ENCODE results near the gene SLITRK3. TPM values are rescaled to one million over a fixed set of nuclear protein-coding genes. Genes with fewer than 3 reads are reported as not detected.

Gene SLITRK3
- total RNA-seq, 1 donor from 2014 or later, result 0.27 TPM

DNA sequence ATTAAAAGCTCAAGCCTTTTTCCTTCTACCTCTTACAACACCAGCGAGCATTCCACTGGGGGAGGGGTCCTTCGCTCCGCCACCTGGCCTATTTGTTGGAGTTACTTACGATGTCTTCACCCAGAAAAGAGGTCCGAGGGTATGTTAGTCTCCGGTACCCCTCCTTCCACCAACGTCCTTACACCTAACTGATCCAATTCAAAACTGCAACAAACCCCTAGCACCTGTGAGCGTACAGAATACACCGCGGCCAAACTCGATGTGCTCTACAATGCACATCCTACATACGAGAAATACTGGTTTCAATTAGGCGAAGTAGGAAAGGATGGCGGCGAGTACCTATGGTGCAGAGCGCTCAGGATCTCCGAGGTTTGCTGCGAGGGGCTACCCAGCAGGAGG lies 944 bp downstream of the SLITRK3 start:
- TF ChIP-seq, protein P1, sequence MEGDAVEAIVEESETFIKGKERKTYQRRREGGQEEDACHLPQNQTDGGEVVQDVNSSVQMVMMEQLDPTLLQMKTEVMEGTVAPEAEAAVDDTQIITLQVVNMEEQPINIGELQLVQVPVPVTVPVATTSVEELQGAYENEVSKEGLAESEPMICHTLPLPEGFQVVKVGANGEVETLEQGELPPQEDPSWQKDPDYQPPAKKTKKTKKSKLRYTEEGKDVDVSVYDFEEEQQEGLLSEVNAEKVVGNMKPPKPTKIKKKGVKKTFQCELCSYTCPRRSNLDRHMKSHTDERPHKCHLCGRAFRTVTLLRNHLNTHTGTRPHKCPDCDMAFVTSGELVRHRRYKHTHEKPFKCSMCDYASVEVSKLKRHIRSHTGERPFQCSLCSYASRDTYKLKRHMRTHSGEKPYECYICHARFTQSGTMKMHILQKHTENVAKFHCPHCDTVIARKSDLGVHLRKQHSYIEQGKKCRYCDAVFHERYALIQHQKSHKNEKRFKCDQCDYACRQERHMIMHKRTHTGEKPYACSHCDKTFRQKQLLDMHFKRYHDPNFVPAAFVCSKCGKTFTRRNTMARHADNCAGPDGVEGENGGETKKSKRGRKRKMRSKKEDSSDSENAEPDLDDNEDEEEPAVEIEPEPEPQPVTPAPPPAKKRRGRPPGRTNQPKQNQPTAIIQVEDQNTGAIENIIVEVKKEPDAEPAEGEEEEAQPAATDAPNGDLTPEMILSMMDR (IDR thresholded peaks at IDR 0.05), result no peak
- Mint-ChIP-seq H3K27me3 (ENCODE audit: unreplicated experiment) (peaks cover 72% of the 10 kb centered on the region), H3K9me3 (ENCODE audit: unreplicated experiment) (no peaks in the 10 kb centered on the region), H3K36me3 (ENCODE audit: unreplicated experiment) (no peaks in the 10 kb centered on the region), H3K27ac (ENCODE audit: unreplicated experiment) (no peak overlapping the region), H3K4me1 (ENCODE audit: unreplicated experiment) (peaks cover 41% of the 10 kb centered on the region), H3K4me3 (ENCODE audit: unreplicated experiment) (peak overlapping the region; percentile 80)
- no peak for DNase-seq (ENCODE audit: extremely low spot score, unreplicated experiment)

DNA sequence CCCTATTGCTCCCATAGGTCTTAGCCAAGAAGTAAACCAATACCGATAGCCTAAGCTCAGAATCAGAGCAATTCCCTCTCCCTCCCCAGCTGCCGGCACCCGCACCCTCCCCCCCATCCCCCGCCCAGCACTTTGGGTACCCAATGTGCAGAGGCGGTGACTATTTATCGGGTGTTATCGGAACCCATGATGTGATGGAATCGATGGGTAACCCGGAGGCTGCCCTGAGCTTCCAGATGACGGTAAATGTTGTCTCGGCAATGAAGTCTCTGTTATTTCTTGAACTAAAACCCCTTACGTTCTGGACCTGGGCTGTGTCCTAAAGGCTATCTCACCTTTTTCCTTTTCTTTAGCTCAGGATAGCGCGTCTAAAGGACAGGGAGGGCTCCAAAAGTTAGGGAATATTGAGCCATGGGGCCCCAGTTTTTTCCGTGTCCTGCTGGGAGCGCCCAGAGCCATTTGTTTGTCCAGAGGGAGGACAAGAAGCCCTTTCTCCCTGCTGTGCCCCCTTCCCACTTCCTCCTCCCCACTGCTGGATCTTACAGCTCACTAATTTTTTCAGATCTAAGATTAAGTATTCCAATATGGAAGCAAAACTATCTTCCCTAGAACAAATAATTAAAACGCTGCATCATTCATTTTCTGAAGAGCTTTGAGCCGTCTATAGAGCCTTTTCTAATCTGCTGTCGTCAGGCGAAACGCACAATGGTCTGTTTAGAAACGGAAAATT lies 1.5 kb downstream of the SLITRK3 start:
- H3K9me3 Mint-ChIP-seq (ENCODE audit: unreplicated experiment), result no peaks in the 10 kb centered on the region
- peaks cover 41% of the 10 kb centered on the region for H3K4me1 Mint-ChIP-seq (ENCODE audit: unreplicated experiment)
- no peaks in the 10 kb centered on the region for H3K36me3 Mint-ChIP-seq (ENCODE audit: unreplicated experiment)
- DNase-seq (ENCODE audit: extremely low spot score, unreplicated experiment), result no peak
- peaks cover 72% of the 10 kb centered on the region for H3K27me3 Mint-ChIP-seq (ENCODE audit: unreplicated experiment)
- H3K27ac Mint-ChIP-seq (ENCODE audit: unreplicated experiment), result no peak overlapping the region
- peak overlapping the region; percentile 80 for H3K4me3 Mint-ChIP-seq (ENCODE audit: unreplicated experiment)
- TF ChIP-seq, protein P1 (IDR thresholded peaks at IDR 0.05), result no peak

DNA sequence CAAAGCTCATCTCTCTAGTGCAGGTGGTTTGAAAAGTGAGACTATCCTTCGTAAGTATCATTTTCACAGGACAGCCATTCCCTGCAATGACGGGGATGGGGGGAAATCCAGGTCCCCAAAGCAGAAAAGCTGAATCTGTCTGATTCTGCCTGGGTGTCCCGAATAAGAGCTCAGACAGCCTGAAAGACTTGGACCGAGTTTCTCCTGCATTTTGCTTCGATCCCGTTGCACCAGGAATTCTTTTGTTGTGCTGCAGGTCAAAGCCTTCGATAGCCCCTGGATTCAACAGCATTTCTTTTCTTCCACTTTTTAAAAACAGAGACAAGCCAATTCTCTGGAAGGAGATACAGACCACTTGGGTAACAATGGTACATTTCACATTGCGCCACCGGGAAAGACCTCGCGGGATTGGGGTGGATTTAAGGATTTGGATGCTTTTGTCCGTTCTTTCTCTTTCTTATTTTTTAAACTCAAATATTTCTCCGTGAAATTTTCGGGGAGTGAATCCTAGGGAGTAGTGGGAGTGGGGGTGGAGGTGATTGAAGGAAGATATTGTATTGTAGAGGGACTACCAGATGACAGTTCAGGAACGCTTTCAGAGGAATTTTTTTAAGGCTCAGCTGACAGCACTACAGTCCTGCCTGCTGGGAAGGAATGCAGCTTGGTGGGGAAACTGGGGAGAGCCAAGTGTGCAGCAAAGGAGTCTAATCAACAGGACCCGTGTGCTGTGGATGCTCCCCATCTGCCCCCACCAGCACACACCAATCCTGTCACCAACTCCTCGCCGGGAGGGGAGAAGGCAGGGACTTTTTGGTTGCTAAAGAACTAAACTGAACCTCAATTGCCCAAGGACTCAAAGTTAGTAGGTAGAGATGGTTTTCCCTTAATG lies 2.6 kb downstream of the SLITRK3 start:
- Mint-ChIP-seq H3K4me1 (ENCODE audit: unreplicated experiment) (peaks cover 41% of the 10 kb centered on the region), H3K27me3 (ENCODE audit: unreplicated experiment) (peaks cover 75% of the 10 kb centered on the region), H3K27ac (ENCODE audit: unreplicated experiment) (no peak overlapping the region), H3K36me3 (ENCODE audit: unreplicated experiment) (no peaks in the 10 kb centered on the region), H3K9me3 (ENCODE audit: unreplicated experiment) (no peaks in the 10 kb centered on the region), H3K4me3 (ENCODE audit: unreplicated experiment) (peak overlapping the region; percentile 77)
- DNase-seq (ENCODE audit: extremely low spot score, unreplicated experiment), result no peak
- TF ChIP-seq, protein P1 (IDR thresholded peaks at IDR 0.05), result no peak

DNA sequence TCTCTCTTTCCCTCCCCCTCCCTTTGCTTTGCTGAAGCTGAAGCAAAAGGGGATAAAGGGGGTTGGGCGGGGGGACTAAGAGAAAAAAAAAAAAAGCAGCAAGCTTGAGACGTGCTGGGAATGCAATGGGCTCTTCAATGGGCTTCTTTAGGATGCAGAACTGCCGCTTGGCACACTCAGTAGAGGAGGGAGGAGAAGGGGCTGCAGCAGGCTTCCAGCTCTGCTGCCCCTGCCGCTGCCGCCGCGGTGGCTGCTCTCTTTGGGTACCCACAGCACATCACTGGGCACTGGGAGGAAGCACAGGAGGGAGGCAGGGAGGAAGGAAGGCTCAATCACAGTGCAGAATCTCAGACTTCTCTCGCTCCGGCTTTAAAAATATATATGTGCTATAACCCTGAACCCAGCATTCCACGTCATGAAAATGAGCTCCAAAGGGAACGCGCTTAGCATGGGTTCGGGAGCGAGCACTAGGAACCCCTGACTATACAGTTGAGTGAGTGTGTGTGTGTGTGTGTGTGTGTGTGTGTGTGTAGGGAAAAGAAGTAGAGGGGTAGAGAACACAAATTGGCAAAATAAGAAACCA lies 3.5 kb downstream of the SLITRK3 start:
- Mint-ChIP-seq H3K27me3 (ENCODE audit: unreplicated experiment) (peaks cover 69% of the 10 kb centered on the region), H3K4me1 (ENCODE audit: unreplicated experiment) (peaks cover 41% of the 10 kb centered on the region), H3K4me3 (ENCODE audit: unreplicated experiment) (peak overlapping the region; percentile 77), H3K9me3 (ENCODE audit: unreplicated experiment) (no peaks in the 10 kb centered on the region), H3K36me3 (ENCODE audit: unreplicated experiment) (no peaks in the 10 kb centered on the region), H3K27ac (ENCODE audit: unreplicated experiment) (no peak overlapping the region)
- DNase-seq (ENCODE audit: extremely low spot score, unreplicated experiment), result no peak
- TF ChIP-seq, protein P1 (IDR thresholded peaks at IDR 0.05), result no peak

DNA sequence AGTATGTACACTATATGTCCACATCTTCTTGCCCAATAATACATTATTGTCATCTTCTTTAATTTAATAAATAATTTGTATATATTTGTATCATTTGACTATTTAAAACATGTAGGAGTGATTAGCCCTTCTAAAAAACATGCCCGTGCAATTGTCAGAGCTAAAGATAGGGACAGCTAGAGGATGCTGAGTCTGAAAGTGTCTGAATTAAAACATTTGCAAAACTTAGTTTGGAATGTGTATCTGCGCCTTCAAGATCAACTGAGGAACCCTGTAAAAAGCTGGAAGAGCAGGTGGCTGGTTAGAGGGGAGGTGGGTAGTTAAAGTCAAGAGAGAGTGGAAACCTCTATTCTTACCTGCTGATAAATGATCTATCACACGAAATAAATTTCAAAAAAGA lies 4.7 kb downstream of the SLITRK3 start:
- TF ChIP-seq, protein P1 (IDR thresholded peaks at IDR 0.05), result no peak
- H3K27me3 Mint-ChIP-seq (ENCODE audit: unreplicated experiment), result peaks cover 62% of the 10 kb centered on the region
- no peaks in the 10 kb centered on the region for H3K36me3 Mint-ChIP-seq (ENCODE audit: unreplicated experiment)
- H3K4me1 Mint-ChIP-seq (ENCODE audit: unreplicated experiment), result peaks cover 34% of the 10 kb centered on the region
- no peak overlapping the region for H3K4me3 Mint-ChIP-seq (ENCODE audit: unreplicated experiment)
- no peak for DNase-seq (ENCODE audit: extremely low spot score, unreplicated experiment)
- H3K9me3 Mint-ChIP-seq (ENCODE audit: unreplicated experiment), result no peaks in the 10 kb centered on the region
- no peak overlapping the region for H3K27ac Mint-ChIP-seq (ENCODE audit: unreplicated experiment)
